NCI-H69 (cell line): Measurements from ENCODE around the gene ALLC.

ENCODE experiments used
- DNase-seq: peaks from one replicate; lab custom pipeline; 2025; lab: John Stamatoyannopoulos, UW

The ALLC gene

DNA sequence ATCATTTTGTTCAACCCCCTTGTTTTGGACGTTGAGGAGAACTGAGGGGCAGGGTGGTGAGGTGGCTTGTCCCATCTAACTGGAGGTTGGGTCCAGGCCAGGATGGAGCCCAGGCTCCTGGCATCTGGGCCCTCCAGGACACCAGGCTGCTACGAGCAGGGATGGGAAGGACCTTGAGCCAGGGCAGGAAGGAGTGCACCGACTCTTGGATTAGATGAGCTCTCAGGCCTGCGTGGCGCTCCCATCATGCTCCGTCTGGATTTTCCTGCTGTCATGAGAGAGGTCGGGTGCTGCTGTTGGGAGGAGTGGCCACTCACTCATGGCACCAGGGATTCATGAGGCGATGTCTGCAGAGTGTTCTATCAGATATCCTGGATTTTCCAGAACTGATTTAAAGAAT is 18.3 kb upstream of the ALLC start:
- no peak for DNase-seq

DNA sequence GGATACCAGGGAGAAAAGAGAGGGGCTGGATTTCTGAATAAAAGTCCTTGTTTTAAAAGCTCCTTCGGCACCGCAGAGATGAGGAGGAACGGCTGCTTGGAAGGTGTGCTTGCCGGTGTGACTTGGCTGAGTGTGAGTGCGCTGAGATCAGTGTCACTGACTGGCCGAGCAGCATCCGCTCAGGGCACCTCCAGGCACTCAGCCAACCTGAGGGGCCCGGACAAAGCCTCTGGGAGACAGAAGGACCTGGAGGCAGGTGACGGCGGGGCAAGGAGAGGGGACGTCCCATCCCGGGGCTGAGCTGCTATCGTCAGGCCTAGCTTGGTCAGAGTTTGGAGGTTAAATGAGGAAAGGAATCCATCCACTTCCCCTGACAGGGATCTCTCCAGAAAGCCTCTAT is 16.8 kb upstream of the ALLC start:
- no peak for DNase-seq

DNA sequence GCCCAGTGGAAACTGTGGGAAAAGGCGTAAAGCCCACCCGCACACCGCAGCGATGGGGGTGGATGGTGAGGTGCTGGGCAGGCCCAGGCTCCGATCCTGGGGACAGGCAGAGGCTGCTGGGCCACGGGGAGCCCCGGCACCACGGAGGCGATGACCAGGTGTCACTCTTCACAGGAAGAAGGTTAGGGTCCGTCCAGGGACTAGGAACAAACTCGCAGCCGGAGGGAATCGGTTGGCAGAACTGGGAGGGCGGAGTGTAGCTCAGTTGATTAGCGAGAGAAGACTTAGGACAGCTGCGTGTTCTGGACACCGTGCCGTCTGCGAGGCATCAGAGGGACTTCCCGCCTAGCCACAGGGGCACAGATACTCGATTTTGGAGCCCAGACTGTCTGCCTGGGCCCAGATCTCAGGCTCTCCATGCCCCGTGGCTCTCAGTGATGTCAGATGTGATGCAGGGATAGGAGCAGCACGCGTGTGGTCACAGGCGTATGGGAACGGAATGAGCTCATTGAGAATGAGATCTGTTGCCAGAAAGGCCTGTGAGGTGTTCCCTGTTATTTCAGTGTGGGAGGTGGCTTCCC is 16.1 kb upstream of the ALLC start:
- DNase-seq, result no peak

DNA sequence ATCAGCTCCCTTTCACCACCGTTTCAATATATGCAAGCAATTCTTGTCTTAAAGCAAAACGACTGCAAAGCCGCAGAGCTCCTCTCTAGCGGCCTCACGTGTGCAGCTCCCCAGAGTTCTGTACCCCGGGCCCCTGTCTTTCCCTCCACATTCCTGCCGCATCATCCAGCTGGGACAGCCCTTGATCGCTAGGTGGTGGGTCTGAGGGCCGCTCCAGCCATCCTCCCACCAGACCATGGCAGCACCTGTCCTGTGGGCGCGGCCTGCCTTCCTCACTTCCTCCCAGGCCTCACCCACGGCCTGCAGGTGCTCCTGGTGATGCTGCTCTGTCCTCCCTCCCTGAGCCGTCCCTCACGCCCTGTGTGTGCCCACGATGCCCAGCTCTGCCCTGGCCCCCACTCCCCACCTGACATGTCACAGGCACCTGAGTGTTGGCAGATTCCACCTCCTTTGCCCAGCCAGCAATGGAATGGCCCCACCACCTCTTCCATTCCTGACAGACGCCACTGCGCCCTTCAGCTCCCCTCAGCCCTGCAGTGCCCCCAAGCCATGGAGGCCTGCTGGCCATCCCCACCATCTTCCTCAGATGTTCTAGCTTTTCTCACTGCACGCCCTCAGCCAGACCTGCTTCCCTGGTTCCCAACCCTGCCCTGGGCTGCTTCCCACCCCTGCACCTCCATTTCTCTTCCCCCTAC is 15.3 kb upstream of the ALLC start:
- DNase-seq, result no peak

DNA sequence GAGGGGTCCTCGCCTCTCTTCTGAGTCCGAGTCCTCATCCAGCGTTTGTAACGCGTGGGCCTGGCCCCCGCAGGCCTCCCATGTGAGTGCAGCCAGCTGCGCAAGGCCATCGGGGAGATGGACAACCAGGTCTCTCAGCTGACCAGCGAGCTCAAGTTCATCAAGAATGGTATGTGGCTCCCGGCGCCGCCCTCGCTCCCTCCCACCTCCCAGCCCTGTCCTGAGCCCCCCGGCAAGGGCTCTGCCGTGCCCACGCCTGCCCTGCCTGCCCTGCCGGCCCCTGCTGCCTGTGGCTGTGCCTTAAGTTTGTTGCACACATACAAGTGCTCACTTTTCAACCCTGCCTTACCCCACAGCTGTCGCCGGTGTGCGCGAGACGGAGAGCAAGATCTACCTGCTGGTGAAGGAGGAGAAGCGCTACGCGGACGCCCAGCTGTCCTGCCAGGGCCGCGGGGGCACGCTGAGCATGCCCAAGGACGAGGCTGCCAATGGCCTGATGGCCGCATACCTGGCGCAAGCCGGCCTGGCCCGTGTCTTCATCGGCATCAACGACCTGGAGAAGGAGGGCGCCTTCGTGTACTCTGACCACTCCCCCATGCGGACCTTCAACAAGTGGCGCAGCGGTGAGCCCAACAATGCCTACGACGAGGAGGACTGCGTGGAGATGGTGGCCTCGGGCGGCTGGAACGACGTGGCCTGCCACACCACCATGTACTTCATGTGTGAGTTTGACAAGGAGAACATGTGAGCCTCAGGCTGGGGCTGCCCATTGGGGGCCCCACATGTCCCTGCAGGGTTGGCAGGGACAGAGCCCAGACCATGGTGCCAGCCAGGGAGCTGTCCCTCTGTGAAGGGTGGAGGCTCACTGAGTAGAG is 14.4 kb upstream of the ALLC start:
- DNase-seq, result no peak

DNA sequence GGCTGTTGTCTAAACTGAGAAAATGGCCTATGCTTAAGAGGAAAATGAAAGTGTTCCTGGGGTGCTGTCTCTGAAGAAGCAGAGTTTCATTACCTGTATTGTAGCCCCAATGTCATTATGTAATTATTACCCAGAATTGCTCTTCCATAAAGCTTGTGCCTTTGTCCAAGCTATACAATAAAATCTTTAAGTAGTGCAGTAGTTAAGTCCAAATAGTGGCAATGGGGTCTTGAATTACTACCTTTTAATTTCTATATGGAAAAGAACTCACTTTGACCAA is 13.8 kb upstream of the ALLC start:
- no peak for DNase-seq

DNA sequence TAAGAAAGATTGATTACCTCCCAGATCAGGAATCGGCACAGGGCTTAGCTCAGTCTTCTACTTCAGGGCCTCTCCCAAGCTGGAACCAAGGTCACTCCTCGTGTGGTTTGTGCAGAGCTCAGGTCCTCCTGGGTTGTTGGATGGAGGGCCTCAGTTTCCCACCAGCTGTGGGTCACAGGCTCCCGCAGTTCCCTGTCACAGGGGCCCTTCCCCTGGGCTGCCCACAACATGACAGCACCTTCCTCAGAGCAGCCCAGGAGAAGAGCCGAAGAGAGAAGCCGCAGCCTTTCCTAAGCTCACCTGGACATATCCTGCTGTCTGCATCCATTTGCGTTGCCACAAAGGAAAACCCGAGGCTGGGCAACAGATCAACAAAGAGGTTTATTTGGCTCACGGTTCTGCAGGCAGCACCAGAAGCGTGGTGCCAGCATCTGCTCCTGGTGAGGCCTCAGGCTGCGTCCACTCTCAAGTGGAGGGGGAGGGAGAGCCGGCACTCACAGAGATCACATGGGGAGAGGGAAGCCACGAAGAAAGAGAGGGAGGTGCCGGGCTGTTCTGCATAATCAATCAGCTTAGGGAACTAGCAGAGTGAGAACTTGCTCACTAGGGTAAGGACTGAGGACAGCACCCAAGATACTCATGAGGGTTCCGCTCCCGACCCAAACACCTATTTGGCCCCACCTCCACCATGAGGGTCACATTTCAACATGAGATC is 13.0 kb upstream of the ALLC start:
- DNase-seq, result no peak

DNA sequence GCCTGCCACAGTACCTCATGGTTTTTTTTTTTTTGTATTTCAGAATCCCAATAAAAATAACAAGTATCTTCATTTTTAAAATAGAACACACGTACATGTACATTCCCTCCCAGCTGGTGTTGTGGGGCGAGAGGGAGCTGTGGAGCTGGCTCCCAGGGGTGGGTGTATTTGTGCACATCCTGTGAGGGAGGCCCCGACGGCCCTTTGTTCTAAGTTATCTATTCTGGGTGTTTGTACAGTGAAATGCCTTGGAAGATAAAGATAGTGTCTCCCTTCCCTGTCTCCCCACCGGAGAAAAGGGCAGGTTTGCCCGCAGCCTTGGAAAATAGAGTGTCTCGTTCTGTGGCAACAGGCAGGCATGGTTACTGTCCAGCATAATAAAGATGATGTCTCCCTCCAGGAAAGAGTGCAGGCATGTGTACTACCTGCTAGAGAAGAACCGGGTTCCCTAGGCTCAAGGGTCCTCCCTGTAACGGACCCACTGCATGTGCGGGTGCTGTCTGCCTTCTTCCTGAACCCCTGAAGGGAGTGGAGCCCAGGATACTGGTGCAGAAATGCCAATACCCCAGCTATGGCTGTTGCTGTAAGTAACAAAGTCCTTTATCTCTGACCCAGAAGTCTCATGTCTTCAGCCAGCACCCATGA is 12.1 kb upstream of the ALLC start:
- no peak for DNase-seq

DNA sequence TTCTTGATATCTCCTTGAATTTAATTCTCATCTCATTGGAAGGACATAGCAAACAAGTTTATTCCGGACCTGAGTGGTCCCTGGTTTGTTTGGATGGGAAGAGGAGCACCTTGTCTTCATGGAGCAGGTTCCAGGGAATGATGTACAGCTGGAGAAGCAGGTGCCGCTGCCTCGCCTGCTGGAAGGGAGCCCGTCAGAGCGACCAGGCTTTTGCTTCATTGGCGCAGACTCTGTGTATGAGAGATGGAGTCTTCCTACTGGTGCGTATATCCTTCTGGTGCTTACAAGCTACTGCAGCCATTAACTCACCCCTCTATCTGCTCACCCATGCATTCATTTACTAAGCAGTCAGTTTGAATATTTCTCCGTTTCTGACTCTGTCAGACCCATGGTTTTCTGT is 11.6 kb upstream of the ALLC start:
- no peak for DNase-seq

DNA sequence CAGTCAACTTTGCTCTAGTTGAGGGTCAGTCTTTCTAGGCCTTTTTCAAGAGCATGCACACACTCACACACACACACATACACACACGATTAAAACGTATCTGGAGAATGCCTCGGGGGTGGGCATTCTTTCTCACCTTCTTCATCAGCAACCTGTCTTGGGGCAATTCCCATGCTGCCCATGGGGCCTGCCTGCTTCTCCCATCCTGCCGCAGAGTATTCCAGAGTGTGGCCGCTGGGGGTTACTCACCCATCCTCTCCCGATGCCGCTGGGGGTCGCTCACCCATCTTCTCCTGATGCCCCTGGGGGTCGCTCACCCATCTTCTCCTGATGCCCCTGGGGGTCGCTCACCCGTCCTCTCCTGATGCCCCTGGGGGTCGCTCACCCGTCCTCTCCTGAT is 10.8 kb upstream of the ALLC start:
- DNase-seq, result no peak

DNA sequence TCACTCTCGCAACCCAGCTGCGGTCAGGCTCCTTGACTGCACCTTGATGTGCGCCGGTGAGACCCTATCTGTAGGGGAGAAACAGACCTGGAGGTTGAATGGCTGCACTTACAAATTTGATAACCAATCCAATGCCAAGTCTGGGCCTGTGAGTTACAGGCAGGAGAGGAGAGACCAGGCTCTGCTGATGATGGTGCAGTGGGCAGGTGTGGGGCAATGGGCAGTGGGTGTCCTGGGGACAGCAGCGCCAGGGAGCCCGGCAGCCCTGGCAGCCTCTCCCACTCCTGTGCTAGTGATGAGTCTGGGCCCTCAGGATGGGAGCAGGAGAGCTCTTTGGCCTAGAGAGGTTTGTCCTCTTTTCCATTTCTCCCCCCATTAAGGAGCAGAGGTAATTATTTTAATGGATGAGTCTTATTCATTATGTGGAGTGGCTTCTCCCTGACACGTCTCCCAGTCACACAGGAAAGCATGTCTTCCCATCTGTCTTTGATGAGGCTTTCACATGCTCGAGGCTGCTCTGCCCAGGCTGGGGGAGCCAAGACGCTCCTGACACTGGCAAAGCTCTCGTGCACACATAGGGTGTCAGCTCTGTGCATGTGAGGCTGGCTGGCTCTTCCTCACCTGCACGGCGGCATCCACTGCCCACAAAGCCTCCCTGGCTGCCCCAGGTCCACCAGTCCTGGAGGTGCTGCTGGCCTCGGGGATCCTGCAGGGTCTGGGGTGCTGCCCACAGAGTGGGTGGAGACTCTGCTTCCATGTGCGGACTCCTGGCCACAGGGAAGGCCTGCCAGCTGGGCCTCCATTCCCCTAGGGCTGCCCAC is 10.0 kb upstream of the ALLC start:
- DNase-seq, result no peak

DNA sequence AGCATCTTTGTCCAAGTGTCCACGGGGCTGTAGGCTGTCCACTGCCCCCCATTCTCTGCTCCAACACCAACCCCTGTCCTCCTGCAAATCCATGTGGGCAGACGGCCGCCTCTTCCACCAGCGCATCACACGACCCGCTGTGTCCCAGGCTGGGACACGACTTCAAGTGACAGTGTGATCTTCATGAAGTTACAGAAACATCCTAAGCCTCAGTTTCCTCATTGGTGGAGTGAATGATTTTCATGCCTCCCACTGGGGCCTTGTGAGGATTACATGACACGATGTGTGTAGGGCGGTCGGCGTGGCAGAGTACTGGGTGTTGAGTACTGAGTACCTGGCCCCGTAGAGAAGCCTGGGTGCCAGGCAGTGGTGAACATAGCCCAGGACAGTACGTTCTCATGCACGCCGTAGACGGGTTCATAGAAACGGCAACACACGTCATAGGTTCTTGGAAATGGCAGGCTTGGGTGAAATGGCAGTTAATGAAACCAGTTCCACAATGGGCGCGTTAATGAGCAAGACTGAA is 9.3 kb upstream of the ALLC start:
- no peak for DNase-seq

DNA sequence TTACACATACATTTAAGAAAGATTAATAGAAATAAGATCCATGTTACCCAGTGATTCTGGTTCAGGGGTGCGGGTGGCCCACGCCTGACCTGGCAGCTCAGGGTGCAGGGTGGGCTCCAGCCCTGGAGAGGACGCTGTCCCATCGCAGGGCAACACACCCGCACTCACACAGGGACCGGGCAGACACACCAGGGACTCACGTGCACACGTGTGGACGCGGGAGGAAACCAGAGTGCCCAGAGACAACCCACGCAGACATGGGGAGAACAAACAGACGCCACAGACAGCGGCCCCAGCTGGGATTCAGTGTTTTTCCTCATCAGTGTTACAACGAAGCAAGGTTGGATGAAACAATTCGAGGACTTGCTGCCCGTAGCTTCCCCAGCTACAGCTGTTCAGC is 8.4 kb upstream of the ALLC start:
- DNase-seq, result no peak

DNA sequence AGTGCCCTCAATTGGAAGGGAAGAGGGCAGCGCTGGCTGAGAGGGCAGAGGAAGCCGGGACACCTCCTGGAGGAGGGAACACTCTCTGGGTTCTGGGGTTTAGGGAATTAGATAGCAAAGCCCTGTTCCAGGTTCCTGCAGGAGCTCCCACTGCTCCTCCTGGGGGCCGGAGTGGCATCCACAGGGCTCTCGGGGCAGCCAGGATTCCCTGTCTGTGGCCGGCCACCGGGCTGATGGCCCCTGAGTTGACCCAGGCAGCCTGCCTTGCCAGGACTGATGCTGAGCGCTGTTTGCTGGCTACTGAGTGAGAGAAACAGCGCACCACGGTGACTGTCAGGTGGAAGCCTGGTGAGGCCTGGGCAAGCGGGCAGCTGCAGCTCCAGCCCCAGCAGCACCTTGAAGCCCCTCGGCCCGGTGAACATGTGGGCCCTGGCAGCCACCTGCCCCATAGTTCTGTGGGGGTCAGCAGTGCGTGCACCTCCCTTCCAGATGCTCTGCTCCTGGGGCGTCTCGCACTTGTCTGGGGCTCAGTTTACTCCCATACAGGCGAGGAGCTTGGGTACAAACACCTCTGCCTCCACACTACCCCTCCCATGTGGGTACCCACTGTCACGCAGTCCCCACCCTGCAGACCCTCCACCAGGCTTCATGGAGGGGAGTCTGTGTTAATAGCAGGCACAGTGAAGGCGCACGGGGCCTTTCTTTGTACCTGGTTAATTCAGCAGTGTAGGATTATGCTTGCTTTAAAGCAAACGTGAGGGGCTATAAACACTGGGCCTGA is 7.7 kb upstream of the ALLC start:
- DNase-seq, result no peak

DNA sequence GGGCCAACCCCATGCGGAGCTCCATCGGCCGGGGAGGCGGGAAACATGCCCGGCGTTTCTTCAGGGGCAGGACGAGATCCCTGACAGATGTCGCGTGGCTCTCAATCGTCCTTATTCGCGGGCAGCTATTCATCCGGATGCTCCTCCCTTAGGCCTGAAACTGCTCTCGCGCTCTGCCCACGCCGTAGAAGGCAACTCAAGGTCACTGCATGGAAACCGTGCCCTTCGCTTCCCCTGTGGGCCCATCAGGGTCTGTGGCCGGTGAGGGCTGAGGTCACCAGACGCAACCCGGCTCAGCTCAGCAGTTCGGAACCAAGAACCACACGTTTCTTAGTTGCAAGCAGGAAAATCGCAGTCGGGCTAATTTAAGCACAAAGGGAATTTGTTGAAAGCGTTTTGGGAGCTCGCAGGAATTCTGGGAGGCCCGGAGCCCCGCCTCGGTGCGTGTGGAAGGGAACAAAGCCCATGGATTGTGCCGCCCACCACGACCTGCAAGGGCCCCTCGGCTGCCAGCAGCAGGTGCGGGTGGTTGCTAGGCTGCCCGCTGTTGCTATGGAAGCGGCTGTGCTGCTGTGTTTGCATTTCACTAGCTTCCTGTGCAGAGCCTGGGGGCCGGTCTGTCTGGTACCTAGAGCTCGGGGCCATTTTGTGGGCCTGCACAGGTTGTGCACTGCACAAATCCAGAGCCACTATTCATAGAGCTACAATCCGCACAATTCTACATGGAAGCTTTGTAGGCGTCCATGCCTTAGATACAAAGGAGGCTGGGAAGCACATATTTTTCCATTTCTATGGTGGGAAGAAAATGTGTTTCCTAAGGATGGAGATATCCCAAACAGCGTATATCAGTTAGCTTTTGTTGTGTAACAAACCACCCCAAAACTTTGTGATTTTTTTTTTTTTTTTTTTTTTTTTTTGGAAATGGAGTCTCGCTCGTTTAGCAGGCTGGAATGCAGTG is 6.0 kb upstream of the ALLC start:
- DNase-seq, result peak; percentile 95

DNA sequence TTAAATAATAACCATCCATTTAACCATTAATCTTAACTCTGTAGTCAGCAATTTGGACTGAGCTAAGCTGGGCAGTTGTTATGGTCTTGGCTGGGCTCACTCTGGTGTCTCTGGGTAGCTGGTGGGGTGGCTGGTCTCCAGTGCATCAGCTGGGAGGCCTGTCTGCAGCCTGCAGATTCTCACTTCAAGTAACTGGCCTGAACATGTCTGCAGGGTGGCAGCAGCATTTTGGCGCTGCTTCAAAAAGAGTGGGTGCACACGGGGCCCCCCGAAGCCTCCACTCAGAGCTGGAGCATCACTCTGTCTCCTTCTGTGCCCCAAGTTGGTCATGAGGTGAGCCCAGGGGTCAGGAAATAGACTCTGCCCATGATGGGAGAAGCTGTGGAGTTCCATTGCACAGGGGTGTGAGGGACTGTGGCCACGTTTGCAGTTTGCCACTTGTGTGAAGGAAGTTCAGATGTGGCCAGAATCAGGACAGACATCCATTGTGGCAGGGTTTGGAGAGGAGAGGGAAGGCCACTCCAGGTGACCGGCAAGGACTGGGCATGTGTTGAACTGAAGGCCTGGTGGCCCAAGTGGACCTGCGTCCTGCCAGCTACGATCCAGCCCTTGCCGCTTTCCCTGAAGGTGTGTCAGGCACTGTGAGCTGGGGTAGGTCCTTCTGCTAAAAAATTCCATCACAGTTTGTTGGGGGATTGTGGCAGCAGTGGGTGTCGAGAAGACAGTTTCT is 4.9 kb upstream of the ALLC start:
- DNase-seq, result no peak

DNA sequence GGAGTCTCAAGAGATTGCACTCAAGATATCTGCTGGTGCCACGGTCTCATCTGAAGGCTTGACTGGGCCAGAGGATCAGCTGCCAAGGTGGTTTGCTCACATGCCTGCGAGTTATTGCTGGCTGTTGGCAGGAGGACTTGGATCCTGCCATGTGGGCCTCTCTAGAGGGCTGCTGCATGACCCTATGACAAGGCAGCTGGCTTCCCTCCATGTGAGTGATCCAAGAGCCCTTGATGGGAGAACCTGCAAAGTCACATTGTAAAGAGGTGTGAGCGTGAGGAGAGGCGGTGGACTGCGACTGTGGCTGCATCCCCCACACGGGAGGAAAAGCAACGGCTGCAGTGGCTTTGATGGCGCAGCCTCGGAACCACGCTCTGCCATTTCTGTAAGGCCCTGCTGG is 4.0 kb upstream of the ALLC start:
- no peak for DNase-seq

DNA sequence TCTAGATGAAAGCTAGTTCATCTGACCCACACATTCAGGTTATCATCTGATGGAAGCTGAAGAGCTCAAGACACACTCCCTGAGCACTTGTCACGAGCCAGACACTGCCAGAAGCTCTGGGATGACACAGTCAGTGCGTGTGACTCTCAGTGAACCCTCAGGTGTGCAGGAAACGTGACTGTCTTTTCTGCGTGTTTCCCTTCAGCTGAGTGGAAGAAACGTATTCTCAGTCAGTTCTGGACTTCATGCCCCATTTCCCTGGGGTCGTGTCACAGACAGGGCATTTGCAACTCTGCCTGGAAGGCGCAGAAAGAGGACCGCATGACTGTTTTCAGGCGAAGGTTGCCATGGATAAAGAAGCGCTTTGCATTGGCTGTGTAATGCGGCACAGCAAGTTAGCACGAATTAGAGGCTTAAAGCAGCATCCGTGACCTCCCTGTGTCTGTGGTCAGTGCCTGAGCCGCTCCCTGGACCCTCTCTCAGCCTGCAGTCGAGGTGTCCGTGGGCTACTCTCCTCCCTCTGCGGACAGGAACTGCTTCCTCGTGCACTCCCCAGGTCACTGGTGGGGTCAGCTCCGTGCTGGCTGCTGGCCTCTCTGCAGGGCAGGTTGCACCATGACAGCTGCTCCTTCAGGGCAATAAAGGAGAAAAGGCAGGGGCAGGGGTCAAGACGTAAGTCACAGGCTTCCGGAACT is 3.3 kb upstream of the ALLC start:
- DNase-seq, result no peak
